NCI-H2081 (cell line): ENCODE measurements around the gene CCN6.
"Not testable (repeated sequence)": the region's sequence is repeated elsewhere in the genome, so short reads cannot be mapped to it uniquely, and the experiment has no call there.

ENCODE experiments used
- DNase-seq, 2 experiments: peaks; one replicate each; lab custom pipeline; 2025; lab: John Stamatoyannopoulos, UW

CCN6 gene

DNA sequence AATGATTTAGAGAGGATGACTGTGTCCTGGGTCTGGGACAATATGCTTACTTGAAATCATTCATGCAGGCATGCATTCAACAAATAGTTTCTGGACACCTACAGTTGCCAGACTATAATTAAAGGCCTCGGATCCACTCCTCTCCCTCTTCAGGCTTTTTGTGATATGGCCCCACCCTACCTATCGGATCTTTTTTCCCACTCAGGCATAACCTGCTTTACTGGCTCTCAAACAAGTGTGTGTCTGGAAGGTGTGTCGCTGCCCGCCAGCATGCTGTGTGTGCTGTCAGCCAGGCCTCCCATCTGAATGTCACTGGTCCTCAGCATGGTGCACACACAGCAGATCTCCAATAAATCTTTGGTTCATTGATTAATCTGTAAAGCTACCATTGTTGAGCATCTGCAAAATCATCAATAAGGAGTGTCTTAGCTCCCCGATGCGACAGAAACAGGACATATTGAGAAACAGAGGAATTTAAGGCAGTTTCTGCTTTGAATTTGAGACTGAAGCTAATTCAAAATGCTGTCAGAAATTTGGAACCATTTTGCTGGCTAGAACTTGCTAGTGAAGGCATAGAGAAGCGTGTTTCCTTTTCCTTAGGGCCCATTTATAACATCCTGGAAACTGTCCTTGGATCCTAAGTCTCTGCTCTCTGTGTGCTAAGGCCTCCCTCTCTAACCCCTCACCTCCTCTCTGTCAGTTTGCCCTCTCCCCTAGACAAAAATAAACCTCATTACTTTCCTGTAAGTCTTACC, 23.5 kb upstream of the CCN6 start:
- DNase-seq = no peak

DNA sequence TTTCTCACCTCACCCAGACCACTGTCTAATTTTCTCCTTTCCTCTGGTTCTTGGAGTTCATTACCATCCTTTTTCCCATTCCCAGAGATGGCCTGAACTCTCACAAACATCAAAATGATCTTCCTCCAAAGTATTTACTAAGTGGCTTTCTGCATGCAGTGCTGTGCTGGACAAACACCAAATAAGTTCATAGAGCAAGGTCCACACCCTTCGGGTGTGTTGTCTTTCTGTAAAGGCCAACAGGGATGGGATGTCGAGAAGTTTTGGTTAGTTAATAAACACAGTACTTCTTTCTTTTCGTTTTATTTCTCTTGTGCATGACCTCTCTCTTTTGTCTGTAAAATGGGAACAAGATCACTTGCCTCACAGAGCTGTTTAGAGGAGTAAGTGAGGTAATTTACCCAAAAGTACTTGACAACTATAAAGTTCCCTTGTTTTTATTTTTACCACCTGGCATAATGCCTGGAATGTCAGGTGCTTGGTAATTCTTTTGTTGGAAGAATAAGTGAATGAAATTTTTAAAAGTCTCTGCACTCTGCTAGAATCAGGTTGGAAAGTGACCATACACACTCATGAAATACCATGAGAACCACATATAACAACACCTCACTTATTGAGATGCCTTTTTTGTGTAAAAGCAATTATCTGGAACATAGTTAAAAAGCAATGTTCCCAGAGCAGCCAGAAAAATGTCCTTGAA, 22.8 kb upstream of the CCN6 start:
- no peak for DNase-seq

DNA sequence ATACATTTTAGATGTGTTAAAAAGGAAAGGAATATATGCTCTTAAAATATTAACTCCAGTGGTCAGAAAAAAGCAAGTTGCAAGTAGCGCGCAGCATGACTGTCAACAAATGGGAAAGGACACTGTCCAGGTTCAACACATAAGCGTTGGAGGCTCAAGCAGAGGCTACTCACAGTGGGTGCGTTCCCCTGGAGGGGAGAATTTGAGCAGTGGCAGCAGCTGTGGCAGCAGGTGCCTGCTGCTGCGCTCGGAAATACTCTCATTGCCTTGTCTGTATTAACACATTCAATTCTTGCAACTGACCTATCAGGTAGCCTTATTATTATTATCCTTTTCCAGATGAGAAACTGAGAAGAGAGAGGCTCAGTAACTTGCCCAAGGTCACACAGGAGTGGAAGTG, 21.9 kb upstream of the CCN6 start:
- no peak for DNase-seq

DNA sequence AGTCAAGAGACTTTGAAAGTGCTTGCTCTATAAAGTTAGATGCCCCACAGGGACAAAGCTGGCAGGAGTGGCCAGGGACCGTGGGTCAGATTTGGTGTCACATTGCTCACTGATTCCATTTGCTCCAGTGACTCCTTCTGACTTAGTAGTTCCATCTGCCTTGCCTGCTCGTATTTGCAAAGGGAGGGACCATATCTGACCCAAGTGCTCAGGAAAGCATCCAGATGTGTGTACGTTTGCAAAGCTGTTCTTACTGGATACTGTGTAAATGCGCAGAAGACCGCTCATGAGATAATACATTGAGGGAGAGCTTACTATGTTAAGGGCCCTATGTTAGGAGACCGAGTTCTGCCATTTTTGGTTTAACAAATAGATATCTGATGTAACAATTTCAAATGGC, 21.2 kb upstream of the CCN6 start:
- no peak for DNase-seq

DNA sequence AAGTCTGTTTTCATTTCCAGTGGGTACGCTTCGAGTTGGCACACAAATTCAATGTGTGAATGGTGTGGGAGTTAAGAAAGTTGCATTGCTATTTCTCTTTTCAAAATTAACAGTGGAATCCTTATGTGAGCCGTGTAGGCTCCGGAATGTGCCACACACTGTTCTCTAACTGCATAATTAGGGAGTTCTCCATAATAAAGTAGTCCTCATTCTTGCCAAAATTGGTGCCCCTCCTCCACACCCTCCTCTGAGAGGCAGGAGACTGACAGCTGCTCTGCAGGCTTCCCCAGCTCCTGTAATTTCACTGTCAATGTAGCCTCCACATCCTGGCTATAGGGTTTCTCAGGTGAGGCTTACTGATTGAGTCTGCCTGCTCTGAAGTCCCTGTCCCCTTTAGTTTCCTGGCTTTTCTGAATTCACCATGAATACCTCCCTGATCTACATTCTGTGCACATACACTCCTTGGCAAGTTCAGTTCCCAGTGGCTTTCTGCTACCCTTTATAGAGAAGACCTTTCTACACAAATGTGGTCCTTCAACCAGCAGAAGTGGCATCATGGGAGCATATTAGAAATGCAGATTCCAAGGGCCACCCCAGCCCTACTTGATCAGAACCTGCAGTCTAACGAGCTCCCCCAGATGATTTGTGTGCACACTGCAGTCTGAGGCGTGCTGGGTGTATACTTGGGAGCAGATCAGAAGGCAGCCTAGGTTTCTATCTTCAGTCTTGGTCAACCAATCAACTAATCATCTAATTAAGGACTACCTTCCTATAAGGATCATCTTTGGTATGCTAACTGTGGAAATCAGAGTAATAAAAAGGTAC, 19.9 kb upstream of the CCN6 start:
- no peak for DNase-seq

DNA sequence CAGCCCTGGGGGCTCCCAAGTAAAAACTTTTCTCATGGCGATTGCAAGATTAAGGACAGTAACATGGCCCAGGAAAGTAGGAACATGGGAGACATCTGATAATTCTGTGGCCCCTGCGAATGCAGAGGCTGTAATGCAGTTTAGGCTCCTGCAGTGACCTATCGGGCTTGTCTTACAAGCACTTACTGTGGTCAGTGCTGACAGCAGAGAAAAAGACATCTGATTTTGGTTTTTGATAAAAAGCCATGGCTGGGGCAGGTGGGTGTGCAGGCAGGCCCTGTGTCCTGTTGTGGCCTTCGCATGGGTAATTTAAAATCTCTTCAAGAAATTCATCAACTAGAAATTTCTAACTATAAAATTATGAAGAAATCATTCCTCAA, 19.3 kb upstream of the CCN6 start:
- DNase-seq = no peak

DNA sequence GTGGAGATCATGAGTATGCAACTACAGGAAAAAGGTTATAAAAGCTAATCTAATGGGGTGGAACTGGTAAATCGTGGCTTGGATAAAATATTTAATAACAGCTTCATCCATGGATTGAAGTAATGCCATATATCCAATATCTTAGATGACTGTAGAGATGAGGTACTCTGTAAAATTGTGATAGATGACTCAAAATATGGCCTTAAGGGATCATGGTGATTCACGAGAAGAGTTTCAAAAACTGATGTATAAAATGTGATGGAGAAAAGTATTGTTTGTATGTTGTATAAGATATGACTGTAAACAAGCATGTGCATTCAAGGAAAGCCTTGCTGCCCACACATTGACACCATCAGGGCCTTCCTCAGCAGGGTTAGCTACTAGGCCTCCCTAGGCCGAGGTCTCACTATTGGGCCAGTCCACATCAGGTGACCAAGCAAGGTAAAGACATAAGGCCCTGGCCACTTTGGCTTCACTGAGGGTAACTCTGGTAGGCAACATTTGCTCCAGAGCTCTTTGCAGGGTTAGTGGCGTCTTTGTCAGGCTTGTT, 17.7 kb upstream of the CCN6 start:
- DNase-seq = no peak

DNA sequence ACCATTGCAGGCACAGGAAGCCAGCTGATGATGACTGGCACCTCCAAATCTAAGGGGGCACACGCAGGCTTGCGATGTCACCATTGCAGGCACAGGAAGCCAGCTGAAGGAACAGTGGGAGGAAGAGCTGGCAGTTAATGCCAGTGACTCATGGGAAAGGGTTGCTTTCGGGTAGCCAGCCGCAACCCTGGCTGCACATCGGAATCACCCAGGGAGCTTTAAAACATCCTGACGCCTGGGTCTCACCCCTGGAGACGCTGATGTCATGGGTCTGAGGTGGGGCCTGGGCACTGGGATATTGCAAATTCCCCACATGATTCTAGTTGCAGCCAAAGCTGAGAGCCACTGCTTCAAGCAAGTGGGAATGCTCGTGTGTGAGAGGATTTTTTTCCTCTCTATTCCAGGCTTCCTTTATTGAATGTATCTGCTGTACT, 16.1 kb upstream of the CCN6 start:
- no peak for DNase-seq

DNA sequence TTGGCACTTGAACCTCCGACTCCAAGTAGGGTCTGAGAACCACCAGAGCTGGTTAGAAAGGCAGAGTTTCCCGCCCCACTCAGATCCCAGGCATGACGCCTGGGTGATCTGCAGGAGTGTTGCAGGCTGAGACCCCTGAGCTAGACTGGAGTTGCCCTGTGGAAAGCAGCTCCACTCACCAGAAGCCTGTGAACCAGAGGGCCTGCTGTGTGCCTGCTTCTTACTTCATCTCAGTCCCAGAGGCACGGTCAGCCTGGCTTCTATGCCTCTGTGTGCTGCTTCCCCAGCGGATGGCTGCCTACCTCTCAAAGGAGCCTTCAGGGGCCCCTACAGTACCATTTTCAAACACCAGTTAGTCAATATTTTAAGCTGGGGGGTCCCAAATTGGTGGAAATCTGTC, 15.6 kb upstream of the CCN6 start:
- no peak for DNase-seq

DNA sequence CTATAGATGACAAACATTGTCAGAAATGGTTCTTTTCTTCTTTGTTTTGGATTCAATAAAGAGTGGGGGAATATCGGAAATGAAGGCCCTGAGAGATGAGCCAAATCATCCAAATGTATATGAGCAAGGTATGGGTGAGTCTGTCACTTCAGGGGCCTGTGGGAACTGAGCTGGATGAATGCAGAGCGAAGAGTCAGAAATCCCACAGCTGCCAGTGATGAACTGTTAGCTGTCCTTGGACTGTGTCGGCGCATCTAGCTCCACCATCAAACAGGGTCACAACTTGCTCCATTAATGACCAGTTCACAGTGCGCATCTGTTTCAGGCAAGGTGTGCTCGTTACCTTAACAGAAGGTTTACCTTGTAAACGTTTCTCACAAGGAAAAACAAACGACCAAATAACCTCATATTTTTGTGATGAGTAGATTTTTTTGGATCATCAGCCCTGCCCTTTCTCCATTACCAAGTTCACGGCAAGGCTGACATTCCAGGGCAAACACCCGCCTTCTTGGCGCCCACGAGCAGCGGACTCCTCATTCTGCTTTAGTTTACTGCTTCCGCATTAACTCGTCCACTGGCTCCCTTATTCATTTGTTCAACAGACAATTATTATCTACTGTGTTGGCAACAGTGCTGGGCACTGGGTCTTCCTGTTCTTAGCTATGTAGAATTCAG, 15.0 kb upstream of the CCN6 start:
- DNase-seq = no peak

DNA sequence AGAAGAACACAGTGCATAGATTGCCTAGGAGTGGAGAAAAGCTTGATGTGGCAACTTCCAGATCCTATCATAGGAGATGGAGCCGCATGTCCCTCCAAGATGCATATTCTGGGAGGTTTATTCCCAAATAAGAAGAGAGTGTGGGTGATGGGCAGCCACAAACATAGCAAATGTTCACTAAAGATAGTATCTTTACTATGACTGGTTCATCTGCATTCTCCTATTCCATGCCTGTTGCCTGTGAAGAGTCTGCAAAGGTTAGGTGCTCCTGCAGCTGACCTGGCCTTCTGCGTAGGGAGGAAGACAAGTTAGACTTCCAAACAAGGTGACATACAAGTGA, 14.5 kb upstream of the CCN6 start:
- no peak for DNase-seq

DNA sequence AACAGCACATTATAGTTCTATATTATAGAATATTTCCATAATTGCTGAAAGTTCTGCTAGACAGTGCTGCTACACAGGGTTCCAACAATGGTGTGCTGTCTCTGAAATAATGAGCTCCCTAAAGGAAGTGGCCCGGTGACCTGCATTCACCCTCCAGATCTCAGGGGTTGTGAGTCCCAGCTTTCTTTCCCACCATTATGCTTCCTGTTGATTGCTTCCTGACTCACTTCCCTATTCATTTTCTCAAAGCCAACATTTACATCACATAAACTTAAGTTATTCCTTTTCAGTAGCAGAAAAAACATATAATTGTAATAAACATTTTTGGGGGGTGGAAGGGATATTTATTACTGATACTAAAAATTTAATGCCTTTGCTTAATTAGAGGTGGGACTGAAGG, 12.9 kb upstream of the CCN6 start:
- DNase-seq = no peak

DNA sequence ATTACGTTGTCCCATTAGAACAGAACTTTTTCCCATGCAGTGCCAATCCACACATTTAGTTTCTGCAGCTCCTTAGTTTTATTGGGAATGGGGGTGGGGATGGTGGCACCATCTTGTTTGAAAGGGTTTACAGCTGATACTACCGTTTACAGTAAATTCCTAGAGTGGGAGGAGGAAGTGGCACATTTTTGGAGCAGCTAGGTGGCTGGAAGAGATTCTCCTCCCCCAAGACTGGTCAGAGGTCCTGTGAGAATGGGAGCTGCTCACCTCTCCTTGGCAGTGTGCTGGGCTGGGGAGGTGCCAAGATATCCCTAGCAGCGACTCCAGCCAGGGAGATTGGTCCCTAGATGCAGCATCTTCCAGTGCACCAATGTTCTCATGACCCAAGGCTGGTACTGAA, 12.4 kb upstream of the CCN6 start:
- no peak for DNase-seq

DNA sequence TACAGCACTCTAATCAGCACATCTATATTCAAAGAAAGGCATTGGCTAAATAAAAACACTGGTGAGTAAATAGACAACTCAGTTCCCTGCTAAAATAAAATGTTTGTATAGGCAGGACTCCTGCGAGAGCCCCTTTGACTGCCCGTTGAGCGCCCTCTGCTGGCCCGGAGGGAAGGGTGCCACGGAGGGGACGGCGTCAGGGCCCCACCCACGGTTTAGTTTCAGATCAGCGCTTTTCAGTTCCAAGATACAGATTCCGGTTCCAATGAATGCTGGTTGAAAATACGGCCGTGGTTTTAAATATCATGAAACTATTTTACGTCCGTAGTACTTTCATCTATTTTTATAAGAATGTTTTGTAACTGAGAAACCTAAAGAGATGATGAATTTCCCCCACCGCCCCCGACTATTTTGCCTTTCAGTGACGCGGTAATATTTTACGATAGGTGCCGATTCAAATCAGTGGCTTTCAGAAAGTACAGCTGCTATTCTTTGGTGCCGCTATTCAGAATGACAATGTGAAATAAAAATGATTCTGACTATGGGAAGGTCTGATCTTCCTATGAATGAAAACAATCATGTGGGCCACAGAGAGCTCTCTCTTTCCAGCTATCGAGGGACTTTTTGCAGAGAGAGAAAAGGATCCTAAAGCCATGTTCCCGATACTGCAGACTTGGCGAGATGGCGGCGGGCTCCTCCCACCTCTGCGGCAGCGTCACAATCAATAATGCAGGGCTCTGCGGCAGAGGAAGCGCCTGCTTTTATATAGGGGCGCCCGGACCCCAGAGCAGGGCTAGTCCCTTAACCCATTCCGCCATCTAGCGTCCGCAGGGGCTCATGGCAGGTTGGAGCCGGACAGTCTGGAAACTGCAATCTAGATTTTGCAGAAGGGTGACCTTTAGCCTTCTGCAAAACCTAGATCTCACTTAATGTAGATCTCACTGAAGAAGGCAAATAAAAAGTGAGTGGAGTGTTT, 10.6 kb upstream of the CCN6 start:
- DNase-seq = peak; percentile 82 to 85

DNA sequence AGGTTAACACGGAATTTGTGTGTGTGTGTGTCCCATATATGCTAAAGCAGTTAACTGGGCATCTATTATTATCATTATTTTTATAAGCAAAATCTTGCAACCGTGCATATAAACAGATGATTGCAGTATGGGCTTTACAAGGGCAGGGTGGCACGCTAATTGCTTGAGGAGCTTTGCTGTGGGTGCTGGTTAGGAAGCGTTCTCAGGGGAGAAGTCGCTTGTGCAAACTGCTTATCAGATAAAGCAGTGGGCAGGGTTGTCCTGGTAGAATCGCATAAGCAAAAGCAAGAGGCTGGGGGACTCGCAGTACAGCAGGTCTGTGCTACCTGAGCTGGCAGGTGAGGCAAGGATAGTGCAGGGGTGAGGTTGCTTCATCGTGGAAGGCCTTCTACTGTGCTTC, 9.7 kb upstream of the CCN6 start:
- no peak for DNase-seq

DNA sequence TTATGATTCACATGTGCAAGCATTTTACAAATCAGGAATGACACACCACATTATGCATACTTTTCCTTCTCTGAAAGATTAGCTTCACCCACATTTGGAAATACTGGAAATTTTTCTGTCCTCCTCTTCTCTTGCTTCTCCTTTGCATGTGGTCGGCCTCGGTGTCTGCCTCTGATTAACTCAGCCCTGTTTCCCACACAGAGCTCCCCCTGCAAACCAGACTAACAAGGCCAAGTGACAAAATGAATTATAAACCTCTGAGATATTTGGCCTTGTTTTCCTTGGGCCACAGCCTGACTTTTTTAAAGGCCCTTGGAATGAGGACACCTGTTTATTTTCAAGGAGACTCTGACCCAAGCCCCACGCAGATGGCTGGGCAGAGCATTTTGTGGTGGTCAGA, 9.0 kb upstream of the CCN6 start:
- DNase-seq = no peak

DNA sequence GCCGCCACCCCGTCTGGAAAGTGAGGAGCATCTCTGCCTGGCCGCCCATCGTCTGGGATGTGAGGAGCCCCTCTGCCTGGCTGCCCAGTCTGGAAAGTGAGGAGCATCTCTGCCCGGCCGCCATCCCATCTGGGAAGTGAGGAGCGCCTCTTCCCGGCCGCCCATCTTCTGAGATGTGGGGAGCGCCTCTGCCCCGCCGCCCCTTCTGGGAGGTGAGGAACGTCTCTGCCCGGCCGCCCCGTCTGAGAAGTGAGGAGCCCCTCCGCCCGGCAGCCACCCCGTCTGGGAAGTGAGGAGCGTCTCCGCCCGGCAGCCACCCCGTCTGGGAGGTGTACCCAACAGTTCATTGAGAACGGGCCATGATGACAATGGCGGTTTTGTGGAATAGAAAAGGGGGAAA, 6.4 kb upstream of the CCN6 start:
- DNase-seq = not testable (repeated sequence)

DNA sequence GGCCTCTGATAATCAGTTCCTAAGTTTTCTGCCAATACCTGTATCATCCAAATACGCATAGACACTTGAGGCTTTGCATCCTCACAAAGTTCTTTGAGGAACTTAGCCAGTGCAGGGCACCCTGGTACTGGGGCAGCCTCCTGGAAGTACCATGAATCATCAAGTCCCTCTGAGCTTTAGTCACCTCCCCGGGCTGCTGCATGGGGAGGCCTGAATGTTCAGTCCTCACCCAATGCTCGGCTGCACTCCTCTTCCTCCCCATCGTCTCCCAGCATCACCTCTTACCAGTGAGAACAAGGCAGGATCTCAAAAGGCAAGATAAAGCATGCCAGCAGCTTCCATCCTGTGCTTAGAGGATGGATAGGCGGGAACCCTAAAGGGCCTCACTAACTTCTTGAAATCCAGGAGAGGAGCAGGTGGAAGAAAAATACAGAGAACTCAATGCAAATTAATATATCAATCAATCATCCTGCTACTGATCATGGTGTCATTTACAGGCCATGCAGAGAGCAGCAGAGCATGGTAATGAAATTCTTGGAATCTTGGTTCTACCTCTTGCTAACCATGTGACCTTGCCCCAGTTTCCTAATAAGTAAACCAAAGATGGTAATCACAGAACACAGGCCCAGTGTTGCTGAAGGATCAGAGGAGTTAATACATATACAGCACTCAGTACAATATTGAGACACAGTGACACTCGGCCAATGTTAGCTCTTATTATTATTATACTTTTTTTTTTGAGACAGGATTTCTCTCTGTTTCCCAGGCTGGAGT, 4.7 kb upstream of the CCN6 start:
- no peak for DNase-seq

DNA sequence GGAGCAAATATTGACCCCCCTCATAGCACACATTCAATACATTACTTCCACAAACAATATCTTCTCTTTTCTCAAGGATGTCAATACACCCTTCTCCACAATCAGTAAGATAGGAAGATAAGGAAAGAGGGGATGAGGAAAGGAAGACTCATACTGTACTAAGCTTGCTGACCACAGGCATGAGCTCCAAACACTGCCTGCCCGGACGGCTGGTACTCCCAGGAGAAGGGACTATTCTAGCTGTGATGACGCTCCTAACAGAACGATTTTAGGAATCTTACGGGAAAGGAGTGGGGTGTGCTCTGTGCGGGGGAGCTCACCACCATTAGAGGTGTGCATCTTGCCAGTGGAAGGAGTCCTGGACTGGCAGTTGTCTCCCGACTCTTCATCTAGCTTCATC, 3.9 kb upstream of the CCN6 start:
- DNase-seq = no peak

DNA sequence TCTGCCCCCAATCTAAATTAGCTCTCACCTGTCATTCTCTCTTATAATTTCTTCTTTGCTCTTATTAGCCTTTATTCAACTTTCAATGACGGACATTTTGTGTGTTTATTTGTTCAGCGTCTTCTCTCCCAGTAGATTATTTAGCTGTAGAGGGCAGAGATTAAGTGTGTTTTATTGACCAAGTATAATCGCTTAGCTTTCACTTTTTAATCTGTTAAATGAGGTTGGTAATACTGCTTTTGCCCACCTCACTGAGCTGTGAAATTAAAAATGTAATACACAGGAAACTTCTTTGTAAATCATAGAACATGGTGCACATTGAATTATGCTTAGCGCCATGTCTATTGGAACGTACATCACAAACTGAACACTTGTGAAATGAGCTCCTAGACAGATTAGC, 3.5 kb upstream of the CCN6 start:
- DNase-seq = no peak
